Limb (tissue), 2 donors: ENCODE data around the gene OPRM1.
"Not testable (repeated sequence)": the region's sequence is repeated elsewhere in the genome, so short reads cannot be mapped to it uniquely, and the experiment has no call there.

Experiments
- DNase-seq, 2 donors: peaks; one replicate each; pipeline ENCODE4 v3.0.0-alpha.2; 2016; ENCODE audit errors: extremely low spot score in 2 of 2

OPRM1 gene

DNA sequence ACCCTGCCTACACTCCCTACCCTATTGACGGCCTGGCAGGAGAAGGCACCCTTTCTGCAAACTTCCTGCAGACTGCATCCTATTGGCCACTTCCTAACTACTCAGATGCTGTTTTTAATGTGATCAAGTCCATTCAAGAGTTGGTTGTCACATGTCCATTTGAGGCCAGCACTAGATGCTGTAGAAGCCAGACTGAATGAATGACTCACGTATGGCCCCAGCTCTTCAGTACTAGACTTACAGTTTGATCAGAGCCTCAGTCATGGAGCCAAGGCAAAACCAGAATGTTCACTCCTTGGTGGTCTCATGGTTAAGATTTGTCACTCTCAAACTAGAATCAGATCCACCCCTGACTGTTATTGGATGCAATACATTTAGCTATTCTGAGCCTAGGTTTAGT lies 101.7 kb downstream of the OPRM1 start:
- no peak for DNase-seq

DNA sequence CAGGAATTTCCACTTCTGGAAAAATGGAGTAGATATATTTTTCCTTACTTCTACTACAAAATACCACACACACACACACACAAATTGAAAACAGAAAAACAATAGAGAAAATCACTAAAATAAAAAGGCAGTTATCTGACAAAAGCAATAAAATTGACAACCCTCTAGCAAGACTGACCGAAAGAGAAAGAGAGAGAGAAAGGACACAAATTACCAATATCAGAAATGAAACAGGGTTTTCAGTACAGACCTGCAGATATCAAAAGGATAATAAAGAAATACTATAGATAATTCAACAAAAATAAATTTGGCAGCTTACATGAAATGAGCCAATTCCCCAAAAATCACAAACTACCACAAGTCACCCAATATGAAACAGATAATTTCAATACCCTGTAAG lies 104.7 kb downstream of the OPRM1 start:
- no peak for DNase-seq

DNA sequence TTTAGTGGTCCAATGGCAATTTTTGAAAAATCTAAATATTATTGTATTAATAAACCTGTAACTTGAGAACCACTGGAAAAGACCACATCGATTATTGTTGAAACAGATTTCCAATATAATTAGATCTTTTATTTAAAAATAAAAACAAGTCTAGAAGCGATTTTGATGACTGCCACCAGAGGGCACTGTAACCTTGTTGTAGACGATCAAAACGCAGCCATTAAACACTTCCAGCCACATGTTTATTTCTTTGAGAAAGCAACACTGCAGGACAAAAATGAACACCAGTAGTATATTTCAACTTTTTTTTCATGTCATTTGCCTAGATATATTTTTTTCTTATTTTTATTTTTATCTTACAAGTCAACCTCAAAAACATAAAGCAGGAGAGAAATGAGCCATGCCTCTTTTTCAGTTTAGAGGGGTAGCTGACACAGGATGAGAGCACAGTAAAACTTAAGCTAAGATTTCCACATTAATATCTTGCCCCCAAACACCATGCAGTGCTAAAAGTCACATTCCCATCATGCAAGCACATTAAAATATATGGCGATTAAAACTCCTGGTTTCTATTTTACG lies 115.4 kb downstream of the OPRM1 start:
- peak; percentile 64 to 89 for DNase-seq

DNA sequence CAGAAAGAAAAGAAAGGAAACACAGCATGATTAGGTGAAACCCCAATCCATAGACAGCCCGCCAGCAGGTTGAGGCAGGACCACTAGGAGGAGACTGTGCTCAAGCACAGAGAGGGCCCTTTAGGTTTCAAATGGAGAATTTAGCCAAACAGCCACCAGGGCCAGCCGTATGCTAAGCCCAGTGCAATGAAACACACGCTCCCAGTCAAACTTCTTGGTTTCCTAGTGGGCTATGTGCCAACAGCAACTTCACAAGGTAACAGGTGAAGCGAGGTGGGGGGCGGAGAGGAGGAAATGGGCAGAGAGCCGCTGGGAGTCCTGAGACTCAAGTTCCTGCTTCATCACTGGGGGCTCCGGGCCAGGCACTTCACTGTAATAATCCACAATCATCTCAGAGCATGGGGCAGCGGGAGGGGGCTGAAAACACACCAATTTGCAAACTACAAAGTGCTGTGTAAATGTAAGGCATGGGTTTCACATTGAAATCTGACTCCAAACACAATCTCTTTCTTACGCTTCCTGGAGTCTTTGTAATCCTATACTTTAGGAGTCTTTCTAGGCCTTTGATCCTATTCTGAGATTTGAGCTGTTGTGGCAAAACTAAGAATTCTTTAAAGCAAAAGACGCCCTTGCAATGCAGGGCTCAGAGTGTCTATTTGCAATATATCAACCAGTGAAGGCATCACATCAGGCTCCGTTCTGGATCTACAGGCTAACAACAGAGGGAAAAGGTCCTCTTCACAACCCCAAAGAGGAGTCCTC lies 117.3 kb downstream of the OPRM1 start:
- peak; percentile 26 to 39 for DNase-seq

DNA sequence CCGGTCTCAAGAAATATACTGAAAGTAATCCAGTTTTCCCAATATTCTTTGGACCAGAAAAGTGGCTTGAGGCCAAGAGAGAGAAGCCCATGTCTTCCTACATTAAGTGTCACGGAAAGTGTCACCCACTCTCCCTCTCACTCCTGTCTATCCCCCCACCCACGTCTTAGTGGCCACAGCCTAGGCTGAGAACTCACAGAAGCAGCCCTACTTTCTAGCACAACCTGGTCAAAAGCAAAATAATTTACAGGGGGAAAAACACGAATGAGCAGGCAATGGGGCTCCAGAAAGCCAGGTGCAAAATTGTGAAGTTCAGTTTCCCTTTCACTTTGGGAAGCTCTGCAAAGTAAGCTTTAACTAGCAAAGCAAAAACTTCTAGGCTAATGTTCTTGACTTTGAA lies 118.0 kb downstream of the OPRM1 start:
- no peak for DNase-seq

DNA sequence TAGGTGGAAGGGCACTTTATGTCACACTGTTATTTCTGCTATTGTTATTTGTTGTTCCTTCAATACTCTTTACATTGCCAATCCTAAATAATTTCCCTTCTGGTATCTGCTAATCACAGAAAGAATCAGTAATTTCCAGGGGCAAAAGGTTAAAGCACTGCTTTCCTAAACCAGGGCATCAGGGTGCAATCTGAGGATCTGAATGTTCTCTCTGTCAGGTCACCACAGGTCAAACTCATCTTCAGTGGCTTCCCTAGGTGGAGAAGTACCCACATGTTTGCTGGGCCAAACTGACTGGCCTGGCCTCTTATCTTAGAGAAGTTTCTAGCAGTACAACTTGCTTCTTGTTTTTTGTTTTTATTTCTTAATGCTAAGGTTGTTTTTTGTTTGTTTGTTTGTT lies 118.7 kb downstream of the OPRM1 start:
- DNase-seq, result no peak

DNA sequence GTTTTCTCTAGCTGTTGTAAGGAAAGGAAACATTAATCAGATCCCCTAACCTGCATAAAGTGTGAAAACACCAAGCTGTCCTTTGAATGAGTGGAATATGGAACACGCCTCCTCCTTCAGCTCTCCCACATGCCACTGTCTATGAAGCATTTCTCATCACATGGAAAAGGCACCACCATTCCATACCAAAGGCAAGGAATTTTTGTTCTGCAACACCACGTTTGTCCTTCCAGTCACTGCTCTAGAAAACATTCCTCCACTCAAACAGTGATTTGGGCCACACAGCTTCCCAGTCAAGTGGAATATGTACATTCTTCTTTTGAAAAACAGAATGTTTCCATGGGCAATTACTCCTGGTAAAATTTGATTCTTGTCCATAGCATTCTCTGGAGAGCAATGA lies 120.1 kb downstream of the OPRM1 start:
- DNase-seq, result no peak

DNA sequence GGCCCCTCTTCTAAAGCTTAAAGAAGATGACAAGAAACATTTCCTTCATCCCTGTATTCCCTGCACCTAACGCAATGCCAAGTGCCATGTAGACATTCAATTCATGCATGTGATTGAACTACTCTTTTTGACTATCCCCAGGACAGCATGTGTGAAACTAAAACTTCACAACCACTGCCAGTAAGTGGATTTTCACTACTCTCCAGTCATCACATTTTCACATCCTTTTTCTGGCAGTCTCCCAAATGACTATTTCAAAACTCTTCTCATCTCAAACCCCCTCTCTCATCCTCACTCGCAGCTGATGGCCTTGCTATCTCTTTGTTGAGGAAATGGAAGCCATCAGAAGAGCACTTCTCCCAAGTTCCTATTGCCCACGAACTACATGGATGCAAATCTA lies 122.6 kb downstream of the OPRM1 start:
- DNase-seq, result no peak

DNA sequence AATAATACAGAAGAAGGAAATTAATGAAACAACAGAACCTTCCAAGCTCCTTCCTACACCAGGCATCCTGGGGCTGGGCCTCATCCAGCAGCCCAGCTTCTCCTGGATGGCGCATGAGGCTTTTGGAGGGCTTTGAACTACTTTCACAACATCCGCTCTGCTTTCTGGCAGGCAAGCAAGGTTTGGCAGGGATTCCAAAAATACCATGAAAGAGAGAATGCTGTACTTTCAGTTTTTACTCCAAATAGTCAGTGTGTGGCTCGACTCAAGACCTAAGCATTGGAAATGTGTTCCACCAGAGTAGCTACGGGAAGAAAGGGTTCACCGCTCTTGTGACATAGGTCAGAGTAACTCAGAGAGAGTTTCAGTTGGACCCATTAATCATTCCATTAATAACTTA lies 125.4 kb downstream of the OPRM1 start:
- peak; percentile 70 to 83 for DNase-seq

DNA sequence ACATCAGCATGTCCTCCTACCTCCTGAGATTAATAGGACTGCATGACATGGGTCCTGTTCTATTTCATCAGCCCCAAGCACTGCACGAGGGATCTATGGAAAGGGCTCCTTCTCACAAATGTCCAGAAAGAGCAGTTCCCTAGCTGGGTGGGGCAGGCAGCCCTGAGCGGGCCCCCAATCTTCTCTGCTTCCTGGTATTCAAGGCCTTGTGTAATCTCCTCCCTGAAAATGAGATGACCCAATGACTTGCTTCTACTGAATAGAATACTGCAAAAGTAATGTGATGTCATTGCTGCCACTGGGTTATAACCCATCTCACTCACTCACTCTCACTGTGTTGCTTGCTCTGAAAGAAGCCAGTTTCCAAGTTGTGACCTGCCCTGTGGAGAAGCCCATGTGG lies 126.4 kb downstream of the OPRM1 start:
- no peak for DNase-seq

DNA sequence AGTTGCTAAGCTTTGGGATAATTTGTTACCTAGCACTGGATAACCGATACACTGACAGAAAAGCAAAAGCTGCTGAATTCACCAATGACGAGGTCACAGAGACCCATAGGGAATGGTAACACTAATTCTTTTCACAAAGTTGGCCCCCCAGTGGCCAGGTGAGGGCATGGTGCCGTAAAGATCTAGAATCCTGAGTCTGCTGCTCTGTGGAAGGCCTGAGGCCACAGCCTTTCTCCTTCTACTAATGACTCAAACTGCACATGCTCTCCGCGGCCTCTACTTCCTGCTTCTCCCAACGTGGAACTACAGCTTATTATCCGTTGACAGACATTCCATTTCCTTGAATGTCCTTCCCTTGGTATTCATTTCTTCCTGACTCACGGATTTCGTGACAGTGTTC lies 127.1 kb downstream of the OPRM1 start:
- DNase-seq, result no peak

DNA sequence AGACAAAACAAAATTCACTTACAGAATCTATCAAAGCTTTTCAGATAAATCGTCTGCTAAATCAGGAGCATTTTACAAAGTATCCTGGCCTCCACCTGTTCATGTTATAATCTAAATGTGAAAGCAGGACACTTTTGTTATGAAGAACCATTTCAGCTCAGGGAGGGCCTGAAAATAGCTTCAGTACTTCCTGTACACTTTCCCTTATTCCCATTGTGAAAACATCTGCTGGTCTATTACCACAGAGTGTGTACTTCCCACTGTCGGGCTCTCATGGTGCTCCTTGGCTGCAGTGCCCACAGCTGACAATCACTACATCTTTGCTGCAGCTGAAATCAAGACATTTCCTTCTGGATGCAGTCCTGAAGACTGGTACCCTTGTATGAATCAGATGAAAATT lies 128.1 kb downstream of the OPRM1 start:
- no peak for DNase-seq

DNA sequence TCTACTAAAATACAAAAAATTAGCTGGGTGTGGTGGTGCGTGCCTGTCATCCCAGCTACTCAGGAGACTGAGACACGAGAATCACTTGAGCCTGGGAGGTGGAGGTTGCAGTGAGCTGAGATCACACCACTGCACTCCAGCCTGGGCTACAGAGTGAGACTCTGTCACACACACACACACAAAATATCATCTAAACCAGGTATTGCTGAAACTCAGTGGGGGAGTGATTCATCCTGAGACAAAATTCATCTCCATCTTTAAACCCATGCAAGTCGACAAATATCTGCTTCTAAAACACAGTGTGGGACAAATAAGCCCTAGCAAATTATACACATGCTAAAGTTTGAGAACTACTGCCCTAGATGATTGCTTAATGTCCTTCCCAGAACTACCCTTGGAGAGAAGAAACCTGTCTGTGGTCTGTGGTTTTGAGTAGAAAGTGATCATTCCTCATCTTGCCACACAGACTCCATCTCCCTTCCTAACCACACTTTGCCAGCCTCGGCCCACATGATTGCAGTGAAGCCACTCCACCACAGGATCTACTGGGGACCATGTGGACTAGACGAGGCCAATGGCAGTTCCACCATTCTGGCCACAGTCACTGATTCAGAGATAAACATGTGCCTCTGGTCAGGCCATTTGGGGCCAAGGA lies 130.3 kb downstream of the OPRM1 start:
- DNase-seq, result no peak

DNA sequence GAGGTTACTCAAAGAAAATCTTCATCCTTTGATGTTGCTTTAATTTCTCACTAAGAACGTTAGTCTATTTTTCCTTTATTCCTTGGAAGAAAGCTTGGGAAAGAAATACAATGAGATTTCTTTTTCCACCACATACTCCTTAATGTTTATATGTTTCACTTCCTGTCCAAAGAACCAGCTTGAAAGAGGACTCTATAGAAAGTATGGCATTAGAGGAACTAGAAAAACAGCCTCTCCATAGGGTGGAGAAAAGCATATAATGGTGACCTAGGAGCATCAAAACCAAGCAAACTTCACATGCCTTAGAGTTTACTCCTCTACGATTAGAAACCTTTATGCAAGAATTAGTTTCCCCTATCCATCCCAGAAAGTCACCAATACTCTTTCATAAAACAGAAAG lies 131.1 kb downstream of the OPRM1 start:
- DNase-seq, result no peak

DNA sequence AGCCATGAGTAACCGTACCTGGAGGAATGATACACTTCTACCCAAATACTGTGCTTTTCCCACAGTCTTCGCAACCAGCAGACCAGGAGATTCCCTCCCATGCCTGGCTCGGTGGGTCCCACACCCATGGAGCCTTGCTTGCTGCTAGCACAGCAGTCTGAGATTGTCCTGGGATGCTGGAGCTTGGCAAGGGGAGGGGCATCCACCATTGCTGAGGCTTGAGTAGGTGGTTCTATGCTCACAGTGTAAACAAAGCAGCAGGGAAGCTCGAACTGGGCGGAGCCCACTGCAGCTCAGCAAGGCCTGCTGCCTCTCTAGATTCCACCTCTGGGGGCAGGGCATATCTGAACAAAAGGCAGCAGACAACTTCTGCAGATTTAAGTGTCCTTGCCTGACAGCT lies 133.4 kb downstream of the OPRM1 start:
- DNase-seq, result not testable (repeated sequence)

DNA sequence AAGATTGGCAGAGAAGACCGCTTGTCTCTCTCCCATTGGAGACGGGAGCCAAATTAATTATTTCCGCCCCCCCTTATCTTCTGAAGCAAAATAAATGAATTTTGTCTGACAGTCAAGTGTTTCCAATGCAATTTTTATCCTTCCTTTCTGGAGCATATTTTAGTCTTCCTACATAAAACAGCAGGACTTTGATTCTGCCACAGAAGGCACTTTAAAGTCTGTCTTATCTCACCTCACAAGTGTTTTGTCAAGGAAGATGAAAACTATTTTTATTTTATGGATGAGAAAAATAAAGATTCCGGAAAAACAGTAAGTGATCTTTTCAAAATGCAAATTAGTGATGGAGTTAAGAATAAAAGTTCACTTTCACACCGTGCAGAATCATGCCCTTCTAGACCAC lies 140.4 kb downstream of the OPRM1 start:
- DNase-seq, result no peak

DNA sequence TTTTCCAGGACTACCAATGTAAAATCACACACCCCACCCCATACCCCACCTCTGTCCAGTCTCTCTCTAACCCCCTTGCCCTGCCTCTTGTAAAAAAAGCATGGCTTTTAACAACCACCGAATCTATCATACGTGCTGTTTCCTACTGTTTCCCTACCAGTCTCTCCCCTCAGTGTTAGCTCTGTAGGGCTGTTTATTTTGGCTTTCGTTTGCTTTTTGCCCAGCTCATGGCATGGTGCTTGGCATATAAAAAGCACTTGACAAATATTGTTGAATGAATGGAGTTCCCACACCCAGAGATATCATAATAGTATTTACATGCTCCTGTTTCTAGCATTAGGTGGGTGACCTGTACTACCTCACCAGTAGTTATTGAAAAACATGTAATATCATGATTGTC lies 148.2 kb downstream of the OPRM1 start:
- no peak for DNase-seq

DNA sequence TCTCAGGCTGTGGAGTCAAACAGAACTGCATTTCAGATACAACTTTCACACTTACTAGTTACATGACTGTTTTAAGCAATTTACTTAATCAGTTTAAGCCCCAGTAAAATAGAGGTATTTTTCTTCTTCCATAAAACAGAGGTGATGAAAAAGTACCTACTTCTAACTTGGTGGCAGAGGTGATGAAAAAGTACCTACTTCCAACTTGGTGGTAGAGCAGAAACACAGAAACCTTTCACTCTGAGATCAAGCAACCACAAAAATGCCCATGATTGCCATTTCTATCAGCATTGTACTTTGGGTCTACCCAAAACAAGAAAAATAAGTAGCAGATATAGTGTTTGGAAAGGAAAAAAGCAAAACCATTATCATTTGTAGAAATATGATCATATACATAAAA lies 148.7 kb downstream of the OPRM1 start:
- DNase-seq, result no peak

DNA sequence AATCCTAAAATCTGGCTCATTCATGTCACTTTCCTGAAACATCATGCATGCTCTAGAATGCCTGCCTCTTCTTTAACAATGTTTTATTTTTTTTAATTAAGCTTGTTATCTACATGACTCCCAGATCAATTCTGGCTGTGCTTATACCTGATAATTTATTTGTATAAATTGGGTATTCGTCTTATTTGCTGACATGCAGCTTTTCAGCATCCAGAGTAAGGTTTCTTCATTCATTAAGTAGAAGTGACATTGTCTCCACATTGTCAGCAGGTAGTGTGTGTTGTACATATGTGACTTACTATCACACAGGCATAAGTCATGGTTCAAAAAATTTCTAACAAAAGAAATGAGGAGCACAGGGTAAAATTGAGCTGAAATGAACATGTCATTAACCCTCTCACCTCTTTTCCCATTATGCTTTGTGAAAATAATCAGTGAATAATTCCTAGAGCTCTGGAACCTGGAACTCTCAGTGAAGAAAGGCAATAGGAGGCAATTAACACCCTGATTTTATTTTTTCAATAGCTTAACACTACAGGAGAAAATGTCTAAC lies 157.4 kb downstream of the OPRM1 start:
- no peak for DNase-seq

DNA sequence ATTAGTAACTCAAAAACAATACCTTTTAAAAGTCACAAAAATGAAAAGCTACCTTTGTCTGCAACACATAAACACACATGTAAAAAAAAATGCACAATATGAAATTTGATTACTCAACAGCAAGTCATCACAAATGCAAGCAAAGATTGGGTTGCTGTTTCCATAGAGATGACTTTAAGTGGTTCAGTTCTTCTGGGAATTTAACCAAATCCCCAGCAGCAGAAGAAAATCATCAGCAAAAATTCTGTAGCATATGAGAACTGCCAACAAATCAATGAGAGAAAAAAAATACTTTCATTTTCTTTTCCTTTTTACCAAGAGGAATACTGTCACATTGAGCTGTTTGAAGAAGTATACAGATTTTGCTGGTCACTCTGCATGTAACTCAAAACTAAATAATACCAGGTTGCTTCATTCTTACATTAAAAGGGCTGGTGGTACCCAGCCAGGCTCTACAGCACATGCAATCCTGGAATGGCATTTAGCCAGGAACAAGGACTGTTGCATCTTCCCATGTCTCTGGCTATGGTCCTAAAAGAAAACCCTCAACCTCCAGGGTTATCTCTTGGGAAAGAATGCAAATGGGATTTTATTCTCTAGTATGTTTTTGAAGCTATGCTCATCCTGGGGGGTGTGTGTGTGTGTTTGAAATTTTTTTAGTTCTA lies 158.3 kb downstream of the OPRM1 start:
- no peak for DNase-seq

DNA sequence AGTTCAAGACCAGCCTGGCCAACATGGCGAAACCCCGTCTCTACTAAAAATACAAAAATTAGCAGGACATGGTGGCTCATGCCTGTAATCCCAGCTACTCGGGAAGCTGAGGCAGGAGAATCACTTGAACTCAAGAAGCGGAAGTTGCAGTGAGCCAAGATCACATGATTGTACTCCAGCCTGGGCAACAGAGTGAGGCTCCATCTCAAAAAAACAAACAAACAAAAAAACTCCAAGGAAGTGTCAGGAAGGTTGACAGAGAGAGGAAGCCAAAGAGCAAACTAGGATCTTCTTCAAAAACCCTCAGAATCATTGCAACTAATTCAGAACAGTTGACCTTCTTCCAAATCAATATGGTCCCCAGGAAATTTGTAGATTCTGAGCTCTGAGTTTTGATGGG lies 162.6 kb downstream of the OPRM1 start:
- DNase-seq, result not testable (repeated sequence)

DNA sequence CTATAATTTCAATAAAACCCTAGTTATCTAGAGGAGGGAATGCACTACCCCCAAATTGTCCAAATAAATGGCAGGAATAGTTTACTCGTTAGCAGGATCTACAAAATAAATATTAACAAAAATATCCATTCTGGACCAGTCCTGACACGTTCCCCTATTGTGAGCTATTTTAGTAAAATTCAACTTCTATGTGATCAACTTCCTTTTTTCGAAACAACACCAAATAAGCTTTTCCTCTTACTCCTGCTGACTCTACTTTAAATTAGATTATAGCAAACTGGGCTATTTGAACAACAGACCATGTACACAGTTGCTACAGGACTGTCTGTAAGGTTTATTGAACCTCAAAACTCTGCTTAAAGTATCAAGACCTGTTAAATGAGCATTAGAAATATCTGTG lies 163.3 kb downstream of the OPRM1 start:
- DNase-seq, result no peak
